PC-3 (cell line): ENCODE results near the gene PIH1D1. TPM values are rescaled to one million over a fixed set of nuclear protein-coding genes. Genes with fewer than 3 reads are reported as not detected.

Experiments
- ATAC-seq: fragments of 200-7000 bp; cut with Tn5 transposase; 2 replicates; pipeline ENCODE4 v1.9.1; 2020; ENCODE audit warnings: mild to moderate bottlenecking, moderate library complexity
- BruUV-seq: library from RNA; stranded (reverse); fragments of 400-500 nt; replicated peaks from 2 replicates; lab custom pipeline; 2021; lab: Mats Ljungman, UMichigan
- CTCF ChIA-PET: fragments of 300-600 bp; sonication (Branson Sonifier 250); formaldehyde crosslinking; loops from one replicate; lab custom pipeline; 2022; ENCODE audit warnings: antibody characterized with exemption; lab: Charles Lee
- POLR2A ChIA-PET: fragments of 300-600 bp; sonication (Branson Sonifier 250); formaldehyde crosslinking; loops from one replicate; lab custom pipeline; 2022; ENCODE audit warnings: antibody characterized with exemption; ENCODE audit not compliant: unreplicated experiment; lab: Charles Lee
- DNase-seq: peaks from one replicate; pipeline ENCODE4 v3.0.0-alpha.2; 2015
- H2AFZ ChIP-seq: fragments of 300-600 bp; sonication (generic); 2 replicates; pipeline ENCODE4 v1.6.0; 2016; ENCODE audit warnings: antibody characterized with exemption, low read length
- H3F3A ChIP-seq: fragments of 300-600 bp; sonication (generic); one replicate; pipeline ENCODE4 v1.6.0; 2017; ENCODE audit warnings: antibody characterized with exemption, low read length, control low read depth, mild to moderate bottlenecking; ENCODE audit not compliant: unreplicated experiment
- H3K27ac ChIP-seq: fragments of 300-600 bp; sonication (generic); 2 replicates; pipeline ENCODE4 v1.5.1; 2016; ENCODE audit warnings: mild to moderate bottlenecking, low read length
- H3K27me3 ChIP-seq: fragments of 300-600 bp; sonication (generic); 2 replicates; pipeline ENCODE4 v1.6.1; 2016; ENCODE audit warnings: low read length, mixed read lengths
- H3K36me3 ChIP-seq: fragments of 300-600 bp; sonication (generic); 2 replicates; pipeline ENCODE4 v1.6.1; 2016; ENCODE audit warnings: low read depth, mixed run types, low read length, mixed read lengths
- H3K4me1 ChIP-seq: fragments of 300-600 bp; sonication (generic); 2 replicates; pipeline ENCODE4 v1.5.1; 2016; ENCODE audit warnings: low read length; ENCODE audit not compliant: insufficient read depth
- H3K4me2 ChIP-seq: fragments of 300-600 bp; sonication (generic); 2 replicates; pipeline ENCODE4 v1.6.0; 2016; ENCODE audit warnings: low read length
- H3K4me3 ChIP-seq: fragments of 300-600 bp; sonication (generic); 2 replicates; pipeline ENCODE4 v1.5.1; 2016; ENCODE audit warnings: mild to moderate bottlenecking, low read length, mixed read lengths
- H3K79me2 ChIP-seq: fragments of 300-600 bp; sonication (generic); 2 replicates; pipeline ENCODE4 v1.6.1; 2017; ENCODE audit warnings: low read length, mixed read lengths
- H3K9ac ChIP-seq: fragments of 300-600 bp; sonication (generic); 2 replicates; pipeline ENCODE4 v1.6.0; 2016; ENCODE audit warnings: mild to moderate bottlenecking, low read length
- H3K9me2 ChIP-seq: fragments of 300-600 bp; sonication (generic); replicated peaks from 2 replicates; pipeline ENCODE4 v1.6.1; 2016; ENCODE audit warnings: mixed run types, low read length, mixed read lengths
- H3K9me3 ChIP-seq: fragments of 300-600 bp; sonication (generic); 2 replicates; pipeline ENCODE4 v1.6.1; 2016; ENCODE audit warnings: low read length, mixed read lengths
- H4K20me1 ChIP-seq: fragments of 300-600 bp; sonication (generic); 2 replicates; pipeline ENCODE4 v1.6.1; 2016; ENCODE audit warnings: low read length, mixed read lengths
- EZH2 ChIP-seq: fragments of 300-600 bp; sonication (generic); IDR thresholded peaks from one replicate; pipeline ENCODE4 v1.6.1; 2017; ENCODE audit warnings: antibody characterized with exemption, mild to moderate bottlenecking, low read length; ENCODE audit not compliant: unreplicated experiment
- EZH2phosphoT487 ChIP-seq: fragments of 300-600 bp; sonication (generic); IDR thresholded peaks from 2 replicates; pipeline ENCODE4 v1.6.1; 2018; ENCODE audit warnings: mild to moderate bottlenecking, antibody characterized with exemption, low read length, borderline replicate concordance
- intact Hi-C: fragments of 100-400 bp; cut with micrococcal nuclease; formaldehyde crosslinking; loops from 2 replicates; pipeline ENCODE4 v1.9.0; 2023
- total RNA-seq: library from RNA; depleted of rRNA; stranded (reverse); fragments of >200 nt; gene quantifications from 2 replicates; pipeline ENCODE4 v1.2.3, GENCODE V29; 2014
- TF ChIP-seq, protein P1 (sequence below): fragments of 300-600 bp; sonication (generic); conservative IDR thresholded peaks from 2 replicates; pipeline ENCODE4 v1.5.1; 2017; ENCODE audit warnings: antibody characterized with exemption, low read depth, mild to moderate bottlenecking, low read length

Gene PIH1D1
- total RNA-seq, 1 experiment from 2014 or later, result 171 TPM

- H3K79me2 ChIP-seq, result peaks cover 38% of the 10 kb centered on the region
- H3K4me2 ChIP-seq, result peak overlapping the region; percentile 80
- no peak for TF ChIP-seq EZH2
- no peak for TF ChIP-seq EZH2phosphoT487
- TF ChIP-seq, protein P1, sequence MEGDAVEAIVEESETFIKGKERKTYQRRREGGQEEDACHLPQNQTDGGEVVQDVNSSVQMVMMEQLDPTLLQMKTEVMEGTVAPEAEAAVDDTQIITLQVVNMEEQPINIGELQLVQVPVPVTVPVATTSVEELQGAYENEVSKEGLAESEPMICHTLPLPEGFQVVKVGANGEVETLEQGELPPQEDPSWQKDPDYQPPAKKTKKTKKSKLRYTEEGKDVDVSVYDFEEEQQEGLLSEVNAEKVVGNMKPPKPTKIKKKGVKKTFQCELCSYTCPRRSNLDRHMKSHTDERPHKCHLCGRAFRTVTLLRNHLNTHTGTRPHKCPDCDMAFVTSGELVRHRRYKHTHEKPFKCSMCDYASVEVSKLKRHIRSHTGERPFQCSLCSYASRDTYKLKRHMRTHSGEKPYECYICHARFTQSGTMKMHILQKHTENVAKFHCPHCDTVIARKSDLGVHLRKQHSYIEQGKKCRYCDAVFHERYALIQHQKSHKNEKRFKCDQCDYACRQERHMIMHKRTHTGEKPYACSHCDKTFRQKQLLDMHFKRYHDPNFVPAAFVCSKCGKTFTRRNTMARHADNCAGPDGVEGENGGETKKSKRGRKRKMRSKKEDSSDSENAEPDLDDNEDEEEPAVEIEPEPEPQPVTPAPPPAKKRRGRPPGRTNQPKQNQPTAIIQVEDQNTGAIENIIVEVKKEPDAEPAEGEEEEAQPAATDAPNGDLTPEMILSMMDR, result no peak
- H3K4me3 ChIP-seq, result peak overlapping the region; percentile 89
- H4K20me1 ChIP-seq, result peaks cover 41% of the 10 kb centered on the region
- H3K9me3 ChIP-seq, result no peaks in the 10 kb centered on the region
- peaks cover 46% of the 10 kb centered on the region for H3F3A ChIP-seq
- ChIA-PET CTCF (no interaction called here), POLR2A (interaction anchor here (1.1 kb wide), 1 partner anchor 14 kb away, joined by 3 read pairs; no protein-coding TSS in a partner anchor)
- no peak for ATAC-seq
- H3K27me3 ChIP-seq, result no peaks in the 10 kb centered on the region
- no peak for DNase-seq
- peaks cover 12% of the 10 kb centered on the region; the same call in 1 of the 2 replicates for H3K4me1 ChIP-seq
- BruUV-seq, result no TSS peak
- H3K36me3 ChIP-seq, result peaks cover 49% of the 10 kb centered on the region
- peak overlapping the region; percentile 97 for H3K9ac ChIP-seq
- no peak overlapping the region for H2AFZ ChIP-seq
- H3K27ac ChIP-seq, result peak overlapping the region; percentile 56
- H3K9me2 ChIP-seq, result no peaks in the 10 kb centered on the region
- intact Hi-C loops, result no loop called here
These were observed 37.4 kb upstream of the PIH1D1 start for GRCh38 chr19:49488863-49489537.

DNA sequence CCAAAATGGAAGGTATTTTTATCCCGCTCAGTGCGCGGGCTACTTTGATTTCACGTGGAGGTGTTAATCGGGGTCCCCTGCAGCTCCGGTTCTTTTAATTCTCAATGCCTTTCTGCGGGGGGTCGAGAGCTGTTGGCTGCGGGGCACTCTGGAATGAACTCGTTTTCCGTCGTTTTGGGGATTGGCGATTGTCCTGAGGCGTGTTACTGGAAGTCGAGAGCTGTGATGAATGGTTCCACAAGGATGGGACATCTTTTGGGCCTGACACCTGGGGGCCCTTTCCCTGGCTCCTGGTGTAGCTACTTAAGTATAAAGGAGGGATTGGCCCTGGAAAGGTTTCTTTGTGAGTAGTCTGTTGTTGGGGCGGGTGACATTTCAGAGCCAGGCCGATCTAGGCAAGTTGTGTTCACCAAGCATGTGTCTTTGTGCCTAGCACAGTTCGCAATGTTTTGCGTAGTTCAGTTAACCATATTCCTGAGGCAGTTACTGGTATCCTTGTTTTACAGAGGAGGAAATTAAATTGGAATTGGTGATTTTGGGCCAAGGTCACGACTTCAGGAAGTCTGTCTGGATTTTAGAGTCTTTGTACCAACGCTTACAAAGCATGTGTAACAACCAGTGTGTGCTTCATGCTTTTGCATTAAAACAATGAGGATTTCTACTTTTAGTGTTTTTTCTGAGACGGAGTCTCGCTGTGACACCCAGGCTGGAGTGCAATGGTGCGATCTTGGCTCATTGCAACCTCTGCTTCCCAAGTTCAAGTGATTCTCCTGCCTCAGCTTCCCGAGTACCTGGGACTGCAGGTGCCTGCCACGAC is 36.6 kb upstream of the PIH1D1 start:
- no peaks in the 10 kb centered on the region for H3K9me2 ChIP-seq
- H3K4me2 ChIP-seq, result peak overlapping the region; percentile 80
- peaks cover 38% of the 10 kb centered on the region for H3K79me2 ChIP-seq
- H3K27me3 ChIP-seq, result no peaks in the 10 kb centered on the region
- peaks cover 44% of the 10 kb centered on the region for H3F3A ChIP-seq
- H2AFZ ChIP-seq, result no peak overlapping the region
- peaks cover 41% of the 10 kb centered on the region for H4K20me1 ChIP-seq
- peak overlapping the region; percentile 89 for H3K4me3 ChIP-seq
- intact Hi-C loops, result no loop called here
- DNase-seq, result no peak
- no peak for ATAC-seq
- ChIA-PET CTCF (no interaction called here), POLR2A (interaction anchor here (0.7 to 1.1 kb wide), 2 partner anchors 15 to 152 kb away, joined by 3 to 4 read pairs; no protein-coding TSS in a partner anchor)
- H3K9ac ChIP-seq, result peak overlapping the region; percentile 97
- no TSS peak for BruUV-seq
- TF ChIP-seq EZH2 (no peak), EZH2phosphoT487 (no peak)
- TF ChIP-seq, protein P1, result no peak
- H3K27ac ChIP-seq, result peak overlapping the region; percentile 56
- no peaks in the 10 kb centered on the region for H3K9me3 ChIP-seq
- peaks cover 12% of the 10 kb centered on the region; the same call in 1 of the 2 replicates for H3K4me1 ChIP-seq
- peaks cover 49% of the 10 kb centered on the region for H3K36me3 ChIP-seq
